Measurements from ENCODE around the gene IGFBP5. TPM values are rescaled to one million over a fixed set of nuclear protein-coding genes. Genes with fewer than 3 reads are reported as not detected.
A peak's percentile ranks its signal among the peaks of the same experiment; 100 is the strongest.

Gene IGFBP5
- total RNA-seq, 2 donors from 2014 or later, result 162 to 319 TPM

DNA sequence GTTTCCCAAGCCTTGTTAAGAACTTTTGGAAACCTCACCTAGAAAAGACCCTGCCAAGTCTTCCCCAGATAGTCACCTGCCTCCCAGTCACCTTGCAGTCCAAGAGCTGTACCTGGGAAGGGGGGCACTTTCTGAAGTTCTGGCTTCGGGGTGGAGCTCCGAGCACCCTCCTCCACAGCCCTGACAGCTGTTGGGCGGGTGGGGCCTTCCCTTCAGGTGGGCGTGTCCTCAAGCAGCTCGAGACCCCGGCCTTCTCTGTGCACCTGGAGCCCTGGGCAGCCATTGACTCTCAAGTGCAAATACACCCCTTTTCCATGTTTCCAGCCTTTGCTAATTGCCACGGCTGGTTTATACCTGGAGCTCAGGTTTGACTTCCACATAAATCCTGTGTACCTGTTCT lies 37.0 kb upstream of the IGFBP5 start:
- no peak for TF ChIP-seq POLR2AphosphoS5 (IDR thresholded peaks at IDR 0.05)
- no peak for TF ChIP-seq POLR2A (IDR thresholded peaks at IDR 0.05)
- TF ChIP-seq, protein P1, sequence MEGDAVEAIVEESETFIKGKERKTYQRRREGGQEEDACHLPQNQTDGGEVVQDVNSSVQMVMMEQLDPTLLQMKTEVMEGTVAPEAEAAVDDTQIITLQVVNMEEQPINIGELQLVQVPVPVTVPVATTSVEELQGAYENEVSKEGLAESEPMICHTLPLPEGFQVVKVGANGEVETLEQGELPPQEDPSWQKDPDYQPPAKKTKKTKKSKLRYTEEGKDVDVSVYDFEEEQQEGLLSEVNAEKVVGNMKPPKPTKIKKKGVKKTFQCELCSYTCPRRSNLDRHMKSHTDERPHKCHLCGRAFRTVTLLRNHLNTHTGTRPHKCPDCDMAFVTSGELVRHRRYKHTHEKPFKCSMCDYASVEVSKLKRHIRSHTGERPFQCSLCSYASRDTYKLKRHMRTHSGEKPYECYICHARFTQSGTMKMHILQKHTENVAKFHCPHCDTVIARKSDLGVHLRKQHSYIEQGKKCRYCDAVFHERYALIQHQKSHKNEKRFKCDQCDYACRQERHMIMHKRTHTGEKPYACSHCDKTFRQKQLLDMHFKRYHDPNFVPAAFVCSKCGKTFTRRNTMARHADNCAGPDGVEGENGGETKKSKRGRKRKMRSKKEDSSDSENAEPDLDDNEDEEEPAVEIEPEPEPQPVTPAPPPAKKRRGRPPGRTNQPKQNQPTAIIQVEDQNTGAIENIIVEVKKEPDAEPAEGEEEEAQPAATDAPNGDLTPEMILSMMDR (IDR thresholded peaks at IDR 0.05), result no peak
- no peaks in the 10 kb centered on the region for H3K36me3 ChIP-seq
- DNase-seq (ENCODE audit: low spot score), result no peak
- no peaks in the 10 kb centered on the region for H3K4me1 ChIP-seq (replicated peaks)
- no peaks in the 10 kb centered on the region for H3K9me3 ChIP-seq
- no peak overlapping the region for H3K27ac ChIP-seq
- intact Hi-C loops (cut with DNase I), result no loop called here
- no peak overlapping the region for H3K4me3 ChIP-seq
- 65% methylated on average over 7 of the region's 7 CpGs for WGBS
- no peaks in the 10 kb centered on the region for H3K27me3 ChIP-seq (replicated peaks; ENCODE audit: insufficient read depth)

DNA sequence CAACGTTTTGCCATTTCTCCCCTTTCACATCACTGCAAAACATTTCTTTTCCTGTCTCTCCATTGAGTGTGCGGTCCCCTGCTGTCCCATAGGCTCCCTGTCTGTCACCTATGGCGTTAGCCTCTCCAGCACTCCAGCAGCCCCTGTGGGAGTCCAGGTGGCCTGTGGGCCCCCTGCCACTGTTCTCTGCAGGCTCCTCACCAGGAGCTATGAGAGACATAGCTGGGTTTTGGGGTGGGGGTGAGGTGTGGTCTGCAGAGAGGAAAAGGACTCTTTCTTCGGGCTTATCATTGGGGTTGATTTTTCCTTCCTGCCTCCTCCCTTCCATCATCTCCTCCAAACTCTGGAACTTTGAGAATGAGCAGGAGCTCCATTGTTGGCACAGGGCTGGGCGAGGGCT lies 36.1 kb upstream of the IGFBP5 start:
- intact Hi-C loops (cut with DNase I), result no loop called here
- H3K27me3 ChIP-seq (replicated peaks; ENCODE audit: insufficient read depth), result no peaks in the 10 kb centered on the region
- no peak for DNase-seq (ENCODE audit: low spot score)

DNA sequence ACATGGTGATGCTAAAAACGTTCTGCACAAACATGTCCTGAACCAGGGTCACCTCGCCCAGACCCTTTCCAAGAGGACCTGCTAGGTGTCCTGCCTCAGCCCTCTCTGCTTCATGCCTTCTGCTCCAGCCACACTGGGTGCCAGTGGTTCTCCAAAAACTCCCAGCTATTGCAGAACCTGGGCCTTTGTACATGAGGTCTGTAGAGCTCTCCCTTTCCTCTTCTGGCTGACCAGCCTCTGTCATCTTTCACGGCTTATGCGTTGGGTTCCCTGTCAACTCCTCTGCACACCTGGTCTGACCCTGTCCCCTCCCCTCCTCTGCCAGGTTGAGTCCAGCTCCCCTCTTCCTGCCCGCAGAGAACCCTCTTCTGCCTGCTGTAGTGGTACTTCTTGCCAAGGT lies 35.5 kb upstream of the IGFBP5 start:
- TF ChIP-seq POLR2A (IDR thresholded peaks at IDR 0.05) (no peak), POLR2AphosphoS5 (IDR thresholded peaks at IDR 0.05) (no peak)
- TF ChIP-seq, protein P1 (IDR thresholded peaks at IDR 0.05), result no peak
- Histone ChIP-seq H3K9me3 (no peaks in the 10 kb centered on the region), H3K27ac (no peak overlapping the region), H3K36me3 (no peaks in the 10 kb centered on the region), H3K4me3 (no peak overlapping the region), H3K4me1 (replicated peaks) (no peaks in the 10 kb centered on the region), H3K27me3 (replicated peaks; ENCODE audit: insufficient read depth) (no peaks in the 10 kb centered on the region)
- DNase-seq (ENCODE audit: low spot score), result no peak
- 80% methylated on average over 5 of the region's 5 CpGs for WGBS
- intact Hi-C loops (cut with DNase I), result no loop called here

More for the DNA sequence above, 36.1 kb upstream of the IGFBP5 start:
- WGBS, result 88% methylated on average over 5 of the region's 5 CpGs
- no peak overlapping the region for H3K4me3 ChIP-seq
- no peak overlapping the region for H3K27ac ChIP-seq
- H3K4me1 ChIP-seq (replicated peaks), result no peaks in the 10 kb centered on the region
- no peaks in the 10 kb centered on the region for H3K9me3 ChIP-seq
- no peaks in the 10 kb centered on the region for H3K36me3 ChIP-seq
- TF ChIP-seq POLR2AphosphoS5 (IDR thresholded peaks at IDR 0.05), result no peak
- TF ChIP-seq, protein P1 (IDR thresholded peaks at IDR 0.05), result no peak
- TF ChIP-seq POLR2A (IDR thresholded peaks at IDR 0.05), result no peak

DNA sequence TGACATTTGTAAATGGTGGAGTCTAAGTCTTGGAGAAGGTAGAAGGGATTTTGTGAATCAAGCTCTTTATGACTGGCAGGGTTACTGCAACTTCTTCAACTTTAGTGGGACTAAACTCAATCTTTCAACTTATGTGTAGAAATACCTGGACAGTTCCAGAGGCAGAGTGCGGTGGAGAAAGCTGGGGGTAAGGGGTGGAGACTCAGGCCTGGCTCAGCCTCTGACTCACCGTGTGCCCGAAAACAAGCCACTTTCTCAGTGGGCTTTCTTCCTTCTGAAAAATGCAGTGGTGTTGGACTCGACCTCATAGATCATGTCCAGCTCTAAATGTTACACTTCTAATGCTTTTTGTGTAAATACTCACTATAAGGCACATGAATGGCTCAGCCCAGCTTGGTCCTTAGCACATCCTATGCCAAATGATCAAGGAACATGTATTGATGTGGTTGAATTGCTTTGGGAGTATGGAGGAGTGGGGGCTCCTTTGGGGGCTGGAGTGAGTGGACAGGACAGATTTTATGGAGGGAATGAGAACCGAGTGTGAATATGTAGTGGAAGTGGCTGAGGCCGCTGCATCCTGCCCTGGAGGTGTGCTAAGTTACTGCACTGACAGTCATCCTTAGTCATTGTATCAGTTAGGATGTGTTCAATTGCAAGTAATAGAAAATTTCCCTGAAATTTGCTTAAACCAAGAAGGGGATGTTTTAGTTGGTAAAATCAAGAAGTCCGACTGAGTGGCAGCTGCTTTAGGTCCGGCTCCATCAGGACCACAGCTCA lies 32.2 kb upstream of the IGFBP5 start:
- WGBS, result 94% methylated on average over 8 of the region's 8 CpGs
- Histone ChIP-seq H3K27ac (no peak overlapping the region), H3K4me3 (no peak overlapping the region), H3K36me3 (no peaks in the 10 kb centered on the region), H3K4me1 (replicated peaks) (no peaks in the 10 kb centered on the region), H3K27me3 (replicated peaks; ENCODE audit: insufficient read depth) (no peaks in the 10 kb centered on the region), H3K9me3 (no peaks in the 10 kb centered on the region)
- TF ChIP-seq POLR2AphosphoS5 (IDR thresholded peaks at IDR 0.05), result no peak
- TF ChIP-seq POLR2A (IDR thresholded peaks at IDR 0.05), result no peak
- TF ChIP-seq, protein P1 (IDR thresholded peaks at IDR 0.05), result no peak
- intact Hi-C loops (cut with DNase I), result no loop called here
- no peak for DNase-seq (ENCODE audit: low spot score)

DNA sequence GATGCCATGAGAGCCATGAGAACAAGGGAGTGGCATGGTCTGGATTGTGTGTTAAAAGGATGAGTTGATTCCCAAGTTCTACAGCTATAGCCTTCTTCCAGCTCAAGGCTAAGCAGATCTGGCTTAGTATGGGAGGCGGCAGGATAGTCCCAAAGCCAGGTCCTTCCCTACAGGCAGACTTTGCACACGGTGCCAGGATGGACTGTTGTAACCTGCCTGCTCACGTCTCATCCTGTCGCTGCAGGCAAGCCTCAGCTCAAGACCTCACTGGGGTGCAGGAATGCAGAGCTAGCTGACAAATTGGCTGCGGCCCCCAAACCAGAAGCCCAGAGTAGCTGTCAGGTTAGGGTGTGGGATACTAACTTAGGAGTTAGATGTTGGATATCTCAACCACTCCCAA lies 28.8 kb upstream of the IGFBP5 start:
- TF ChIP-seq, protein P1 (IDR thresholded peaks at IDR 0.05), result no peak
- TF ChIP-seq POLR2A (IDR thresholded peaks at IDR 0.05) (no peak), POLR2AphosphoS5 (IDR thresholded peaks at IDR 0.05) (no peak)
- Histone ChIP-seq H3K36me3 (no peaks in the 10 kb centered on the region), H3K9me3 (no peaks in the 10 kb centered on the region), H3K27ac (no peak overlapping the region), H3K4me3 (no peak overlapping the region), H3K4me1 (replicated peaks) (no peaks in the 10 kb centered on the region), H3K27me3 (replicated peaks; ENCODE audit: insufficient read depth) (no peaks in the 10 kb centered on the region)
- intact Hi-C loops (cut with DNase I), result no loop called here
- peak; percentile 24 for DNase-seq (ENCODE audit: low spot score)
- WGBS, result 67% methylated on average over 5 of the region's 5 CpGs
